ENCODE results near the gene ELAVL3.

The ELAVL3 gene

DNA sequence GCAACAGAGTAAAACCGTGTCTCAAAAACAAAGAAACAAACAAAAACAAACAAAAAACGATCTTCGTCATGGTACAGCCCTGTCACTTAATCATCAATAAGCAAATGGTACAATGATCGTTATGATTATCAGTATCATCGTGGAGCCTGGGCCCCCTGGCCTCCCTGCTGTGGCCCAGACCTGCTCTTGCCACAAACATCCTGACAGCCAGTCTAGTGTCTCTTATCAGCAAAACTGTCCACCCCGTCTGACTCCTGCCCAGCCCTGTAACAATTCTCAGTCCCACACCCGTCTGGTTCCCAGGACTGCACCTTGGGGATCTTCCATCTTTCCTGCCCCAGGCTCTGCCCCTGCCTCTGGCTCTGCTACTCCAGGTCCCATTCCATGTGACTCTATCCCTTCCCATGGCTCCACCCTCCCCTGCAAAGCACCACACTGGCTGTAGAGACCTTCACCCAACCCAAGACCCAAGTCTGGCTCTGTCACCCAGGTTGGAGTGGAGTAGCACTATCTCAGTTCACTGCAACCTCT is 19.1 kb upstream of the ELAVL3 start:
- TF ChIP-seq POLR2AphosphoS5 (IDR thresholded peaks at IDR 0.05; ENCODE audit: low read depth, low read length) (no peak), SIN3A (IDR thresholded peaks at IDR 0.05; ENCODE audit: borderline replicate concordance, insufficient read depth, low read length) (no peak), TAF1 (IDR thresholded peaks at IDR 0.05; ENCODE audit: borderline replicate concordance, insufficient read depth, low read length) (no peak), REST (IDR thresholded peaks at IDR 0.05; ENCODE audit: insufficient read depth in 1 of 2, low read depth in 2 of 2, low read length in 2 of 2) (no peak), FOXP2 (optimal IDR thresholded peaks at IDR 0.05; ENCODE audit: borderline replicate concordance, extremely low read depth, extremely low read length, insufficient read depth) (no peak)

DNA sequence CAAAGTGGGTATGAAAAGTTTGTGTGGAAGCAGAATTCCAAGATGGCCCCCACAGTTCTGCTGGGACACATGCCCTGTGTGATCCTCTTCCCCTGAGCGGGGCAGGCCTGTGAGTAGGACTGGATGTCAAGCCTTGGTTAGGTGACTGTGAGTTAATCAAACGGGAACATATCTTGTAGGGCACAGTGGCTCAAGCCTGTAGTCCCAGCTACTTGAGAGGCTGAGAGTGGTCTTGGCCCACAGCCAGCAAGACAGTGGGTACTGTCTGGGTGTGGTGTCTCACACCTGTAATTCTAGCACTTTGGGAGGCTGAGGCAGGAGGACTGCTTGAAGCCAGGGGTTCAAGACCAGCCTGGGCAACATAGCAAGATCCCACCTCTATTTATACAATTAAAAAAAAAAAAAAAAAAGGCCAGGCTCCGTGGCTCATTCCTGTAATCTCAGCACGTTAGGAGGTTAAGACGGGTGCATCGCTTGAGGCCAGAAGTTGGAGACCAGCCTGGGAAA is 18.4 kb upstream of the ELAVL3 start:
- no peak for TF ChIP-seq REST (IDR thresholded peaks at IDR 0.05; ENCODE audit: insufficient read depth in 1 of 2, low read depth in 2 of 2, low read length in 2 of 2)
- no peak for TF ChIP-seq POLR2AphosphoS5 (IDR thresholded peaks at IDR 0.05; ENCODE audit: low read depth, low read length)
- TF ChIP-seq SIN3A (IDR thresholded peaks at IDR 0.05; ENCODE audit: borderline replicate concordance, insufficient read depth, low read length), result no peak
- no peak for TF ChIP-seq TAF1 (IDR thresholded peaks at IDR 0.05; ENCODE audit: borderline replicate concordance, insufficient read depth, low read length)
- no peak for TF ChIP-seq FOXP2 (optimal IDR thresholded peaks at IDR 0.05; ENCODE audit: borderline replicate concordance, extremely low read depth, extremely low read length, insufficient read depth)

- no peak for TF ChIP-seq REST (IDR thresholded peaks at IDR 0.05; ENCODE audit: insufficient read depth in 1 of 2, low read depth in 2 of 2, low read length in 2 of 2)
- no peak for TF ChIP-seq POLR2AphosphoS5 (IDR thresholded peaks at IDR 0.05; ENCODE audit: low read depth, low read length)
- no peak for TF ChIP-seq FOXP2 (optimal IDR thresholded peaks at IDR 0.05; ENCODE audit: borderline replicate concordance, extremely low read depth, extremely low read length, insufficient read depth)
- TF ChIP-seq SIN3A (IDR thresholded peaks at IDR 0.05; ENCODE audit: borderline replicate concordance, insufficient read depth, low read length), result no peak
- TF ChIP-seq TAF1 (IDR thresholded peaks at IDR 0.05; ENCODE audit: borderline replicate concordance, insufficient read depth, low read length), result no peak
Observed at GRCh38 chr19:11496391-11497163, 15.7 kb upstream of the ELAVL3 start.

DNA sequence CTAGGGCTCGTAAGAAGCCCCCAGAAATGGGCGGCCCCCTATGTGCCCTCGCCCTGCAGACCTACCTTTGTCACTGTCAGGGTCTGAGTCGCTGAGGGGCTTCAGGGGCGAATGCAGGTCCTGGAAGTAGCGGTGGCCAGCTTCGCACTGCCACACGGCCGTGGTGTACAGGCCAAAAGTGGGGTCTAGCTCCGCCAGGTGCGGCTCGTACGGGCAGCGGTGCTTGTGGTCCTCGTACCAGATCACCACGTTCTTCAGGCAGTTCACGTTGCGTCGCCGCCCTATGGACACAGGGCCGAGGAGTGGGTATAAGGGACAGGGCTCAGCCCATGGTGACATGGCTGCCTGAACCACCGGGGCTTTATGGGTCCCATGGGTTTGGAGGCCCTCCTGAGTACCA is 15.0 kb upstream of the ELAVL3 start:
- TF ChIP-seq REST (IDR thresholded peaks at IDR 0.05; ENCODE audit: insufficient read depth in 1 of 2, low read depth in 2 of 2, low read length in 2 of 2), result no peak
- TF ChIP-seq POLR2AphosphoS5 (IDR thresholded peaks at IDR 0.05; ENCODE audit: low read depth, low read length), result no peak
- TF ChIP-seq FOXP2 (optimal IDR thresholded peaks at IDR 0.05; ENCODE audit: borderline replicate concordance, extremely low read depth, extremely low read length, insufficient read depth), result no peak
- no peak for TF ChIP-seq SIN3A (IDR thresholded peaks at IDR 0.05; ENCODE audit: borderline replicate concordance, insufficient read depth, low read length)
- no peak for TF ChIP-seq TAF1 (IDR thresholded peaks at IDR 0.05; ENCODE audit: borderline replicate concordance, insufficient read depth, low read length)
